ENCODE measurements around the gene GDF7. TPM values are rescaled to one million over a fixed set of nuclear protein-coding genes. Genes with fewer than 3 reads are reported as not detected.

The GDF7 gene
- total RNA-seq, 3 donors from 2014 or later (not counting 1 experiment from before 2014, with no cell fraction given) = 0.02 to 0.10 (median 0.05) TPM

DNA sequence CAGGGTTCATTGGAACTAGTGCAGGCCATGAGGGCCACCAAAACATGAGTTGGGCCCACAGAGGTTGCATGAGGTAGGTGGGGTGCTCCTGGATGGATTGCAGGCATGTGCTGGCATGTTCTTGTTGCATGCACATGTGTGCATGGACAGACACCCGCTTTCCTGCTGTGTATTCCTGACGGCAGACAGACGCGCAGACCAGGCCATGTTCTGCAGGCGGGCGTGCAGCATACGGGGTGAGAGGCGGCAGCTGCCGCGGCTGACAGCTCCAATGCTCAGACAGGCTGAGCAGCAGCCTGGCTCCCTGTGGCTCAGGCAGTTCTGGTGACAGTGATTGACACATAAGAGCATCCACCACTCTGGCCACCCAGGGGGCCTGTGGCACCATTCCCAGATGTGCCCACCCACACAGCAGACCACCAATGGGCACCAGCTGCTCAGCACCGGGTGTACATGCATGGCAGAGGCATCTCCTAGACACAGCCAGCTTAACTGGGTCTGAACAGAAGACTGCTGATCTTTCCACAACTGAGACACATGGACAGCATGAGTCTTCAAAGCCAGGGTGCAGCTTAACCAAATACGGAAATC lies 37.3 kb upstream of the GDF7 start:
- Histone ChIP-seq H3K27me3 (ENCODE audit: control insufficient read depth, insufficient read depth, low read length) (no peaks in the 10 kb centered on the region), H3K36me3 (ENCODE audit: control insufficient read depth, insufficient read depth, low read length) (peaks cover 8% of the 10 kb centered on the region), H3K4me1 (ENCODE audit: control insufficient read depth, insufficient read depth, low read length) (peaks cover 15% of the 10 kb centered on the region), H3K9me3 (ENCODE audit: control insufficient read depth, insufficient read depth, low read length) (no peaks in the 10 kb centered on the region), H3K4me3 (ENCODE audit: low read length) (no peak overlapping the region), H3K27ac (ENCODE audit: low read length) (no peak overlapping the region)
- ATAC-seq (peak in 1 of 3 donors; percentile 15), DNase-seq (no peak)
- Mint-ChIP-seq H3K27ac (no peak overlapping the region), H3K9me3 (no peaks in the 10 kb centered on the region), H3K36me3 (no peaks in the 10 kb centered on the region), H3K4me3 (no peak overlapping the region), H3K4me1 (peaks cover 7 to 16% of the 10 kb centered on the region in 2 donors), H3K27me3 (ENCODE audit: low read depth in 2 of 2) (no peaks in the 10 kb centered on the region)
- WGBS (ENCODE audit: insufficient coverage) = 93% methylated on average over 12 of the region's 12 CpGs
- intact Hi-C loops (cut with micrococcal nuclease) = no loop called here
- TF ChIP-seq, protein P1, sequence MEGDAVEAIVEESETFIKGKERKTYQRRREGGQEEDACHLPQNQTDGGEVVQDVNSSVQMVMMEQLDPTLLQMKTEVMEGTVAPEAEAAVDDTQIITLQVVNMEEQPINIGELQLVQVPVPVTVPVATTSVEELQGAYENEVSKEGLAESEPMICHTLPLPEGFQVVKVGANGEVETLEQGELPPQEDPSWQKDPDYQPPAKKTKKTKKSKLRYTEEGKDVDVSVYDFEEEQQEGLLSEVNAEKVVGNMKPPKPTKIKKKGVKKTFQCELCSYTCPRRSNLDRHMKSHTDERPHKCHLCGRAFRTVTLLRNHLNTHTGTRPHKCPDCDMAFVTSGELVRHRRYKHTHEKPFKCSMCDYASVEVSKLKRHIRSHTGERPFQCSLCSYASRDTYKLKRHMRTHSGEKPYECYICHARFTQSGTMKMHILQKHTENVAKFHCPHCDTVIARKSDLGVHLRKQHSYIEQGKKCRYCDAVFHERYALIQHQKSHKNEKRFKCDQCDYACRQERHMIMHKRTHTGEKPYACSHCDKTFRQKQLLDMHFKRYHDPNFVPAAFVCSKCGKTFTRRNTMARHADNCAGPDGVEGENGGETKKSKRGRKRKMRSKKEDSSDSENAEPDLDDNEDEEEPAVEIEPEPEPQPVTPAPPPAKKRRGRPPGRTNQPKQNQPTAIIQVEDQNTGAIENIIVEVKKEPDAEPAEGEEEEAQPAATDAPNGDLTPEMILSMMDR (IDR thresholded peaks at IDR 0.05) = no peak

DNA sequence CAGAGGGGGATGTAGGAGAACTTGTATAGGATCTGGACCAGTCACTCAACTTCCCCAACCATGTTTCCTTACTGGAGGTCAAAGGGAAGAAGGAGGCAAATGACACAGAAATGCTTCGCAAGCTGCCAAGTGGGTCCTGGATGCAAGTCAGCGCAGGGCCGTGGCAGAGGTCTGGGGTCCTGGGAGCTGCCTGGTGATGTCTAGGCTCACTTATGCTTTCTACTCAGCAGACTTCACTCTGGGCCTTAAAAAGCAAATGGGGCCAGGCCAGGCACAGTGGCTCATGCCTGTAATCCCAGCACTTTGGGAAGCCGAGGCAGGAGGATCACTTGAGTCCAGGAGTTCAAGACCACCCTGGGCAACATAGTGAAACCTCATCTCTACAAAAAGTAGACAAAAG lies 36.0 kb upstream of the GDF7 start:
- peaks cover 15% of the 10 kb centered on the region for H3K4me1 ChIP-seq (ENCODE audit: control insufficient read depth, insufficient read depth, low read length)
- no peaks in the 10 kb centered on the region for H3K27me3 ChIP-seq (ENCODE audit: control insufficient read depth, insufficient read depth, low read length)
- H3K27ac Mint-ChIP-seq = peak overlapping the region in 1 of 2 donors; percentile 47
- intact Hi-C loops (cut with micrococcal nuclease) = no loop called here
- H3K4me1 Mint-ChIP-seq = peaks cover 10 to 25% of the 10 kb centered on the region in 2 donors
- H3K9me3 Mint-ChIP-seq = no peaks in the 10 kb centered on the region
- no peak overlapping the region for H3K27ac ChIP-seq (ENCODE audit: low read length)
- no peaks in the 10 kb centered on the region for H3K9me3 ChIP-seq (ENCODE audit: control insufficient read depth, insufficient read depth, low read length)
- TF ChIP-seq, protein P1 (IDR thresholded peaks at IDR 0.05) = no peak
- H3K4me3 Mint-ChIP-seq = no peak overlapping the region
- H3K4me3 ChIP-seq (ENCODE audit: low read length) = no peak overlapping the region
- no peak for DNase-seq
- H3K36me3 Mint-ChIP-seq = no peaks in the 10 kb centered on the region
- WGBS (ENCODE audit: insufficient coverage) = 87% methylated on average over 4 of the region's 4 CpGs
- peaks cover 8% of the 10 kb centered on the region for H3K36me3 ChIP-seq (ENCODE audit: control insufficient read depth, insufficient read depth, low read length)
- no peaks in the 10 kb centered on the region for H3K27me3 Mint-ChIP-seq (ENCODE audit: low read depth in 2 of 2)
- no peak for ATAC-seq

DNA sequence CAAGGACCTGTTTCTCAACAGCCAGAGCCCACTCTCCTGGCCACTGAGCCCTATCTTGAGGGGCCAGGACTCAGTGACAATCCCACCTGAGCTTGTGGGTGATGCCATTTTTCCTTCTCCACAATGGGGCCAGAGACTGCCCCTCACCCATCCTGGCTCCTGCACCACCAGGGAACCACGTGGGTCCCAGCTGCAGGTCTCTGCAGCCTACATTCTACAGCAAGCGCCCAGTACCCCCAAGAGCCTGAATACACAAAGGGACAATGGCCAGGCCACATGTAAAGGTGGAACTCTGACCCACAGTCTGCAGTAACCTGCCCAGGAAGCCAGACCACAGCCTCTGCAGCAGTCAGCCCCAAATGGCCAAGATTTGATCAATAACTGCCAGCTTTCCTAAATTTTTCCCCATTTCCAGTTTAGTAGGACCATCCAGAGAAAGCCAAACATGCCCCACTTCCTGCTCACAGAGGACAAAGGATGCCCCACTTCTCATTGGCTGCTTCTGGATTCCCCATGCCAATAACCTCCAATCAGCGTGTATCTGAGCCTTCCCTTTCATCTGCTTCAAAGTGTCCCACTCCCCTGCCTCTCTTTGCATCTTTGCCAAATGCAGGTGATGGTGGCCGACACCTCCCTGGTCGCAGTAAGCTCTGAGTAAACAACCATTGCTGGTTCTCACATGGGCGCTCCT lies 35.2 kb upstream of the GDF7 start:
- no peaks in the 10 kb centered on the region for H3K27me3 Mint-ChIP-seq (ENCODE audit: low read depth in 2 of 2)
- no peaks in the 10 kb centered on the region for H3K9me3 Mint-ChIP-seq
- H3K36me3 Mint-ChIP-seq = no peaks in the 10 kb centered on the region
- Histone ChIP-seq H3K36me3 (ENCODE audit: control insufficient read depth, insufficient read depth, low read length) (peaks cover 13% of the 10 kb centered on the region), H3K27me3 (ENCODE audit: control insufficient read depth, insufficient read depth, low read length) (no peaks in the 10 kb centered on the region), H3K4me1 (ENCODE audit: control insufficient read depth, insufficient read depth, low read length) (peaks cover 15% of the 10 kb centered on the region), H3K4me3 (ENCODE audit: low read length) (no peak overlapping the region), H3K27ac (ENCODE audit: low read length) (no peak overlapping the region), H3K9me3 (ENCODE audit: control insufficient read depth, insufficient read depth, low read length) (no peaks in the 10 kb centered on the region)
- no peak overlapping the region for H3K4me3 Mint-ChIP-seq
- intact Hi-C loops (cut with micrococcal nuclease) = no loop called here
- H3K27ac Mint-ChIP-seq = peak overlapping the region in 1 of 2 donors; percentile 56
- H3K4me1 Mint-ChIP-seq = peaks cover 12 to 25% of the 10 kb centered on the region in 2 donors
- TF ChIP-seq, protein P1 (IDR thresholded peaks at IDR 0.05) = no peak
- ATAC-seq (no peak), DNase-seq (no peak)
- 81% methylated on average over 6 of the region's 6 CpGs for WGBS (ENCODE audit: insufficient coverage)

Data from natural killer cell (primary cell).